SK-N-SH (cell line): Measurements from ENCODE around the gene TARS3. TPM values are rescaled to one million over a fixed set of nuclear protein-coding genes. Genes with fewer than 3 reads are reported as not detected.
"Not testable (repeated sequence)": the region's sequence is repeated elsewhere in the genome, so short reads cannot be mapped to it uniquely, and the experiment has no call there.

Experiments used
- CTCF ChIA-PET: fragments of 300-600, 350-600 bp; formaldehyde crosslinking; extraction: SDS; loops from one replicate; lab custom pipeline; 2021; lab: Yijun Ruan, JAX
- POLR2A ChIA-PET: fragments of 350-600 bp; sonication (Branson Sonifier 250); formaldehyde crosslinking; extraction: SDS; loops from one replicate; lab custom pipeline; 2020; ENCODE audit warnings: antibody characterized with exemption, inconsistent platforms; lab: Yijun Ruan, JAX
- DNase-seq: peaks from one replicate; pipeline ENCODE4 v3.0.0; 2012
- H2AFZ ChIP-seq: fragments of 200-600 bp; sonication (generic); 2 replicates; pipeline ENCODE4 v1.8.1; 2016; ENCODE audit warnings: antibody characterized with exemption, mild to moderate bottlenecking, low read depth
- H3F3A ChIP-seq: fragments of 200-600 bp; sonication (generic); replicated peaks from 2 replicates; pipeline ENCODE3; 2016; ENCODE audit warnings: antibody characterized with exemption, mild to moderate bottlenecking; ENCODE audit not compliant: insufficient read depth
- H3K27ac ChIP-seq, 2 experiments: fragments of 200-500 bp in 1 of 2; fragments of 200-600 bp in 1 of 2; sonication (Bioruptor generic) in 1 of 2; sonication (generic), shearing (Covaris generic) in 1 of 2; 2 replicates each; pipeline versions ENCODE4 v1.5.1 to v1.6.1; 2014 to 2016; ENCODE audit warnings: low read depth in 2 of 2, inconsistent platforms in 1 of 2, low read length in 1 of 2, mild to moderate bottlenecking in 1 of 2, mixed read lengths in 1 of 2
- H3K27me3 ChIP-seq: fragments of 200-600 bp; sonication (generic), shearing (Covaris generic); 2 replicates; pipeline ENCODE4 v1.6.1; 2016; ENCODE audit warnings: mixed run types; ENCODE audit not compliant: insufficient read depth
- H3K36me3 ChIP-seq, 2 experiments: fragments of 200-500 bp in 1 of 2; fragments of 200-600 bp in 1 of 2; sonication (Bioruptor generic) in 1 of 2; sonication (generic) in 1 of 2; replicated peaks in 1 of 2; 2 replicates each; pipeline versions ENCODE3 to v1.5.1; 2014 to 2016; ENCODE audit warnings: low read length in 1 of 2, mild to moderate bottlenecking in 1 of 2; ENCODE audit not compliant: insufficient read depth in 2 of 2, control insufficient read depth in 1 of 2
- H3K4me1 ChIP-seq, 2 experiments: fragments of 200-500 bp in 1 of 2; fragments of 200-600 bp in 1 of 2; sonication (Bioruptor generic) in 1 of 2; sonication (generic), shearing (Covaris generic) in 1 of 2; 2 replicates each; pipeline versions ENCODE4 v1.5.1 to v1.6.1; 2014 to 2016; ENCODE audit warnings: low read depth in 1 of 2, low read length in 1 of 2, mixed run types in 1 of 2; ENCODE audit not compliant: insufficient read depth in 2 of 2, control insufficient read depth in 1 of 2
- H3K4me2 ChIP-seq: fragments of 200-600 bp; sonication (generic), shearing (Covaris generic); 2 replicates; pipeline ENCODE4 v1.6.1; 2017; ENCODE audit warnings: mixed run types
- H3K4me3 ChIP-seq, 2 experiments: fragments of 200-500 bp in 1 of 2; fragments of 200-600 bp in 1 of 2; sonication (Bioruptor generic) in 1 of 2; sonication (generic), shearing (Covaris generic) in 1 of 2; 2 replicates each; pipeline versions ENCODE4 v1.5.1 to v1.8.1; 2014 to 2016; ENCODE audit warnings: low read depth in 2 of 2, inconsistent platforms in 1 of 2, low read length in 1 of 2, mild to moderate bottlenecking in 1 of 2, mixed read lengths in 1 of 2, moderate library complexity in 1 of 2
- H3K79me2 ChIP-seq: fragments of 200-600 bp; sonication (generic); 2 replicates; pipeline ENCODE4 v1.8.1; 2017; ENCODE audit warnings: mild to moderate bottlenecking; ENCODE audit not compliant: insufficient read depth
- H3K9ac ChIP-seq: fragments of 200-600 bp; sonication (generic); 2 replicates; pipeline ENCODE4 v1.6.1; 2017; ENCODE audit warnings: mixed run types
- H3K9me2 ChIP-seq: fragments of 200-600 bp; sonication (generic); 2 replicates; pipeline ENCODE4 v1.6.1; 2017; ENCODE audit warnings: mixed run types
- H3K9me3 ChIP-seq: fragments of 200-600 bp; sonication (generic); 2 replicates; pipeline ENCODE4 v1.6.1; 2017; ENCODE audit warnings: mixed run types, mild to moderate bottlenecking, moderate library complexity
- H4K20me1 ChIP-seq: fragments of 200-600 bp; sonication (generic); 2 replicates; pipeline ENCODE4 v1.6.1; 2017; ENCODE audit warnings: mild to moderate bottlenecking, mixed run types; ENCODE audit not compliant: insufficient read depth
- EP300 ChIP-seq, 2 experiments: IDR thresholded peaks; 2 replicates each; pipeline versions ENCODE4 v1.4.0 to v1.6.1; 2012; ENCODE audit warnings: borderline replicate concordance in 1 of 2, low read depth in 1 of 2, low read length in 1 of 2
- FOXM1 ChIP-seq: IDR thresholded peaks from 2 replicates; pipeline ENCODE4 v1.4.0; 2012; ENCODE audit warnings: low read depth, mild to moderate bottlenecking
- GATA2 ChIP-seq: sonication (generic); formaldehyde crosslinking; IDR thresholded peaks from 2 replicates; pipeline ENCODE4 v1.5.0; 2020; ENCODE audit warnings: mild to moderate bottlenecking, missing genetic modification reagents
- JUND ChIP-seq: IDR thresholded peaks from 2 replicates; pipeline ENCODE4 v1.4.0; 2012
- POLR2AphosphoS5 ChIP-seq: IDR thresholded peaks from 2 replicates; pipeline ENCODE4 v1.6.1; 2012; ENCODE audit warnings: low read depth, low read length
- RAD21 ChIP-seq: IDR thresholded peaks from 2 replicates; pipeline ENCODE4 v1.6.1; 2012; ENCODE audit warnings: mild to moderate bottlenecking, low read length
- TAF1 ChIP-seq: IDR thresholded peaks from 2 replicates; pipeline ENCODE4 v1.6.1; 2012; ENCODE audit warnings: low read depth, mild to moderate bottlenecking, low read length, moderate library complexity, borderline replicate concordance
- TEAD4 ChIP-seq: IDR thresholded peaks from 2 replicates; pipeline ENCODE4 v1.4.0; 2012; ENCODE audit warnings: mild to moderate bottlenecking, borderline replicate concordance; ENCODE audit not compliant: insufficient read depth
- WGBS: methylation state at CpG from one replicate; pipeline ENCODE4 v1.1.6; 2017; ENCODE audit warnings: low lambda C conversion rate; 5-methylcytosine and 5-hydroxymethylcytosine counted together
- polyA plus RNA-seq, 3 experiments: library from polyadenylated mRNA; depleted of rRNA; stranded (reverse); fragments of >200 nt; gene quantifications; 2 replicates each; pipeline ENCODE4 v1.2.3, GENCODE V29; 2012
- TF ChIP-seq, protein P1 (sequence below): fragments of 200-600 bp; sonication (generic); IDR thresholded peaks from 2 replicates; pipeline ENCODE4 v1.6.1; 2017; ENCODE audit warnings: antibody characterized with exemption, mild to moderate bottlenecking, moderate library complexity
- TF ChIP-seq, protein P2 (sequence below): IDR thresholded peaks from 2 replicates; pipeline ENCODE4 v1.4.0; 2012; ENCODE audit warnings: low read depth

TARS3 gene
- polyA plus RNA-seq, 1 of the 3 experiments (the other 2 are of a cell fraction): 3.5 TPM

DNA sequence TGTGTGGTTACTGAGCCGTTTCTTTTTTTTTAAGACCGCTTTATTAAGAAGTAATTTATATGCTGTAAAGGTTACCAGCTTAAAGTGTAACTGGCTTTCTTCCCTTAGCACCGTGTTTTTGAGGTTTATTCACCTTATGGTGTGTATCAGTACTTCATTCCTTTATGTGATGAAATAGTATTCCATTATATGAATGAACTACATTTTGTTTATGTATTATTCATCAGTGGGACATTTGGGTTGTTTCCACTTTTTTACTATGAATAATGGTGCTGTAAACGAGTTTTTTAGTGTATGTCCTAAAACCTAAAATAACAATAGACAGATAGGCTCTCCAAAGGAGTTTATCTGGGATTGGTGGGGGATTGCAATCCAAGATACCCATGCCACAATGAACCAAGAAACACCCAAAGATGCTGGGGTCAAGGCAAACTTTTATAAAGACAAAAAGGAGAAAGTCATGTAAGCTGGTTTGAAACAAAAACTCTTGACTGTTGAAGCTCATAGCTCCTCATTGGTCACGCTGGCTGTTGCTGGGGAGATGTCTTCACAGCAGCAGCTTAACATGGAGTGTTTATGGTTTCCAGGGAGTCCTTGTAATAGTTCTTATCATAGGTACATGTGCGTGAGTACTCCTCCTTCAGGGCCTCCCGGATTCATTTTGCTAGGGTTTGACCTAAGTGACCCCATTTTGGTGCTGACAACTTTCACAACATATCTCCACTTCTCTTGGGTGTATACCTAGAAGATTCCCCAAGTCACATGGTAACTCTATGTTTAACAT, 88.1 kb downstream of the TARS3 start (continued):
- TF ChIP-seq POLR2AphosphoS5 (no peak), JUND (no peak), TAF1 (no peak)

DNA sequence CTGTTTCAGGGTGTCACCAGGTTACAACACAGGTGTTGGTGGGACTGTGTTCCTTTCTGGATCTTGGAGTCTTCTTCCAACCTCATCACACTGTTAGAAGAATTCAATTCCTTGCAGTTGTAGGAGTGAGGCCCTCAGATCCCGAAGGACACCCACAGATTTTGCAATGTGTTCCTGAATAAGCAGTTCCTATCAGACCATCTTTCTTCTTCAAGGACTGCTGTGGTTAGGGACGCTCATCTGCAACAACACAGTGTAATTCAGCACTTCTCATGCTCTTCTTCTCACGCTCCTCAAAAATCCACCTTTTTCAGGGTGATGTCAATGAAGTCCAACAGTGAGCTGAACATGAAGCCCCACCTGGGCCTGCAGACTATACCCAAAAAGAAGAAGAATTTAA, 90.9 kb downstream of the TARS3 start:
- no peaks in the 10 kb centered on the region for H3K4me1 ChIP-seq
- no peaks in the 10 kb centered on the region for H3K27me3 ChIP-seq
- DNase-seq: no peak
- H4K20me1 ChIP-seq: no peaks in the 10 kb centered on the region
- CTCF ChIA-PET: interaction anchor here (1.8 kb wide), 1 partner anchor 8 kb away, joined by 5 read pairs; no protein-coding TSS in a partner anchor
- no peaks in the 10 kb centered on the region for H3K9me2 ChIP-seq
- TF ChIP-seq FOXM1 (no peak), TEAD4 (no peak), GATA2 (no peak), EP300 (IDR thresholded peaks at IDR 0.05; ENCODE audit: borderline replicate concordance in 1 of 2, low read depth in 1 of 2, low read length in 1 of 2) (no peak), POLR2AphosphoS5 (no peak), RAD21 (no peak)
- TF ChIP-seq, protein P1, sequence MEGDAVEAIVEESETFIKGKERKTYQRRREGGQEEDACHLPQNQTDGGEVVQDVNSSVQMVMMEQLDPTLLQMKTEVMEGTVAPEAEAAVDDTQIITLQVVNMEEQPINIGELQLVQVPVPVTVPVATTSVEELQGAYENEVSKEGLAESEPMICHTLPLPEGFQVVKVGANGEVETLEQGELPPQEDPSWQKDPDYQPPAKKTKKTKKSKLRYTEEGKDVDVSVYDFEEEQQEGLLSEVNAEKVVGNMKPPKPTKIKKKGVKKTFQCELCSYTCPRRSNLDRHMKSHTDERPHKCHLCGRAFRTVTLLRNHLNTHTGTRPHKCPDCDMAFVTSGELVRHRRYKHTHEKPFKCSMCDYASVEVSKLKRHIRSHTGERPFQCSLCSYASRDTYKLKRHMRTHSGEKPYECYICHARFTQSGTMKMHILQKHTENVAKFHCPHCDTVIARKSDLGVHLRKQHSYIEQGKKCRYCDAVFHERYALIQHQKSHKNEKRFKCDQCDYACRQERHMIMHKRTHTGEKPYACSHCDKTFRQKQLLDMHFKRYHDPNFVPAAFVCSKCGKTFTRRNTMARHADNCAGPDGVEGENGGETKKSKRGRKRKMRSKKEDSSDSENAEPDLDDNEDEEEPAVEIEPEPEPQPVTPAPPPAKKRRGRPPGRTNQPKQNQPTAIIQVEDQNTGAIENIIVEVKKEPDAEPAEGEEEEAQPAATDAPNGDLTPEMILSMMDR: no peak
- TF ChIP-seq, protein P2, sequence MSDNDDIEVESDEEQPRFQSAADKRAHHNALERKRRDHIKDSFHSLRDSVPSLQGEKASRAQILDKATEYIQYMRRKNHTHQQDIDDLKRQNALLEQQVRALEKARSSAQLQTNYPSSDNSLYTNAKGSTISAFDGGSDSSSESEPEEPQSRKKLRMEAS: no peak
- H3K4me2 ChIP-seq: no peak overlapping the region
- H3K9me3 ChIP-seq: no peaks in the 10 kb centered on the region
- H2AFZ ChIP-seq: no peak overlapping the region
- H3K9ac ChIP-seq: no peak overlapping the region
- WGBS: 94% methylated on average over 3 of the region's 3 CpGs
- H3K4me3 ChIP-seq: no peak overlapping the region
- H3K27ac ChIP-seq: no peak overlapping the region
- peaks cover 0 to 4% of the 10 kb centered on the region in 2 experiments for H3K36me3 ChIP-seq
- H3F3A ChIP-seq: no peaks in the 10 kb centered on the region
- no peaks in the 10 kb centered on the region for H3K79me2 ChIP-seq
- POLR2A ChIA-PET: no interaction called here

DNA sequence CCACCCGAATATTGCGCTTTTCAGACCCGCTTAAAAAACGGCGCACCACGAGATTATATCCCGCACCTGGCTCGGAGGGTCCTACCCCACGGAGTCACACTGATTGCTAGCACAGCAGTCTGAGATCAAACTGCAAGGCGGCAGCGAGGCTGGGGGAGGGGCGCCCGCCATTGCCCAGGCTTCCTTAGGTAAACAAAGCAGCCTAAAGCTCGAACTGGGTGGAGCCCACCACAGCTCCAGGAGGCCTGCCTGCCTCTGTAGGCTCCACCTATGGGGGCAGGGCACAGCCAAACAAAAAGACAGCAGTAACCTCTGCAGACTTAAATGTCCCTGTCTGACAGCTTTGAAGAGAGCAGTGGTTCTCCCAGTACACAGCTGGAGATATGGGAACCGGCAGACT, 97.5 kb downstream of the TARS3 start:
- H3K36me3 ChIP-seq, DNase-seq, H3K27me3 ChIP-seq, H3K4me2 ChIP-seq, H3K9me3 ChIP-seq, POLR2A ChIA-PET, H3K9me2 ChIP-seq, H3K4me3 ChIP-seq, H3K4me1 ChIP-seq, H3F3A ChIP-seq, H3K9ac ChIP-seq, H3K27ac ChIP-seq, H4K20me1 ChIP-seq, H2AFZ ChIP-seq, H3K79me2 ChIP-seq: not testable (repeated sequence)
- 100% methylated on average over 1 of the region's 15 CpGs for WGBS
- CTCF ChIA-PET: interaction anchor here (1.4 kb wide), 1 partner anchor 15 kb away, joined by 4 read pairs; no protein-coding TSS in a partner anchor
